Stimulated activated CD8-positive, alpha-beta memory T cell treated with anti-CD3 and anti-CD28 coated beads, Interleukin-4, amount 100 ng/mL, for 4 hours (primary cell): ENCODE measurements around the gene SPHK1.
"Not testable (repeated sequence)": the region's sequence is repeated elsewhere in the genome, so short reads cannot be mapped to it uniquely, and the experiment has no call there.

Experiments used
- DNase-seq, 2 donors: peaks; one replicate each; pipeline ENCODE4 v3.0.0-alpha.2; 2020; ENCODE audit warnings: low read depth in 2 of 2, low spot score in 1 of 2

The SPHK1 gene, protein sequence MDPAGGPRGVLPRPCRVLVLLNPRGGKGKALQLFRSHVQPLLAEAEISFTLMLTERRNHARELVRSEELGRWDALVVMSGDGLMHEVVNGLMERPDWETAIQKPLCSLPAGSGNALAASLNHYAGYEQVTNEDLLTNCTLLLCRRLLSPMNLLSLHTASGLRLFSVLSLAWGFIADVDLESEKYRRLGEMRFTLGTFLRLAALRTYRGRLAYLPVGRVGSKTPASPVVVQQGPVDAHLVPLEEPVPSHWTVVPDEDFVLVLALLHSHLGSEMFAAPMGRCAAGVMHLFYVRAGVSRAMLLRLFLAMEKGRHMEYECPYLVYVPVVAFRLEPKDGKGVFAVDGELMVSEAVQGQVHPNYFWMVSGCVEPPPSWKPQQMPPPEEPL

GRCh38 chr17:76384222-76384986 is at the start of gene SPHK1:
Gene SPHK1 (plus strand): TSS chr17:76384609. CDS start chr17:76385645, 1,036 bp downstream.
- peak; percentile 19 to 42 for DNase-seq

DNA sequence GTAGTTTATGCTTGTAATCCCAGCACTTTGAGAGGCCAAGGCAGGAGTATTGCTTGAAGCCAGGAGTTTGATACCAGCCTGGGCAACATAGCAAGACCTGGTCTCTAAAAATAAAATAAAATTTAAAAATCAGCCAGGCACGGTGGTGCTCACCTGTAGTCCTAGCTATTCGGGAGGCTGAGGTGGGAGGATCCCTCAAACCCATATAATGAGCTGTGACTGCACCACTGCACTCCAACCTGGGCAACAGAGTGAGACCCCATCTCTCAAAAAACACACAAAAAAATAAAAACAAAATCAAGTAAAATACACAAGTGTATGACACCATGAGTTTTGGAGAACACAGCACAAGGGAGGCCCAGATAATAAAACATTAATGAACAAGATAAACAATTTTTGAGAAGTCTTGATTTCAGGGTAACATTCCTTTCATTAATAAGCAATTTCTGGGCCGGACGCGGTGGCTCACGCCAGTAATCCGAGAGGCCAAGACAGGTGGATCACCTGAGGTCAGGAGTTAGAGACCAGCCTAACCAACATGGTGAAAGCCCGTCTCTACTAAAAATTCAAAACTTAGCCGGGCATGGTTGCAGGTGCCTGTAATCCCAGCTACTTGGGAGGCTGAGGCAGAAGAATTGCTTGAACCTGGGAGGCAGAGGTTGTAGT is 48.6 kb upstream of the SPHK1 start:
- DNase-seq, result no peak

DNA sequence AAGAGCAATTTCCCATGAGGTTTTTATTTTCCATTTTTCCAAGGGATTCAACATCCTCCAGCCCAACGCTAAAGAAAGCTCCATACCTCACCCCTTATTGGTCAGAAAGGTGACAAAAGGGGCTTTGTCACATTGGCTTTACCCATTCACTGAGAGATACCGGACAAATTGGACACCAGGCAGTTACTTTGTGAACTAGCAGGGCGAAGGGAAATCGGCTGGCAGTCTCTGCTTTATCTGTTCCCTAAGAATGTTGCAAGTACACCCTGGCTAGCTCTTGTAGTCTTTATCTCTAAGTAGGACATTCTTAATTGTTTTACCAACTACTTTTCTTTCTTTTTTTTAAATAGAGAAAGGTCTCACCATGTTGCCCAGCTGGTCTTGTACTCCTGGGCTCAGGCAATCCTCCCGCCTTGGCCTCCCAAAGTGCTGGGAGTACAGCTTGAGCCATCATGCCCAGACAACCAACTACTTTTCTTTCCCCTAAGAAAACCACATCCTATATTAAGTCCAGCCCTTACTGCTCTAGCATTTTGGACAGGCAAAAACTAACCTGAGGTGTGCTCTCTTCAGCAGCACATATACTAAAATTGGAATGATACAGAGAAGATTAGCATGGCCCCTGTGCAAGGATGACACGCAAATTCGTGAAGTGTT is 47.5 kb upstream of the SPHK1 start:
- no peak for DNase-seq

DNA sequence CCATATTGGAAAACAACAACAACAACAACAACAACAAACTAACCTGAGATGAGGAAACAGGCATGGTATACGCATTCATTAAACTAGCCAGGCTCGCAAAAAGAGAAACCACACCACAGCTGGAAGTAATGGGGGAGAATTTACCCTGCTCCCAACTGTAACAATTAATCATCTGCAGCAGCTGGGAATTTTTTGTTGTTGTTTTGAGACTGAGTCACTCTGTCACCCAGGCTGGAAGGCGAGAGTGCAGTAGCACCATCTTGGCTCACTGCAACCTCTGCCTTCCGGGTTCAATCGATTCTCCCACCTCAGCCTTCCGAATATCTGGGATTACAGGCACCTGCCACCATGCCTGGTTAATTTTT is 47.0 kb upstream of the SPHK1 start:
- no peak for DNase-seq

GRCh38 chr17:76341301-76341700 is 43.1 kb upstream of the SPHK1 start:
- no peak for DNase-seq

DNA sequence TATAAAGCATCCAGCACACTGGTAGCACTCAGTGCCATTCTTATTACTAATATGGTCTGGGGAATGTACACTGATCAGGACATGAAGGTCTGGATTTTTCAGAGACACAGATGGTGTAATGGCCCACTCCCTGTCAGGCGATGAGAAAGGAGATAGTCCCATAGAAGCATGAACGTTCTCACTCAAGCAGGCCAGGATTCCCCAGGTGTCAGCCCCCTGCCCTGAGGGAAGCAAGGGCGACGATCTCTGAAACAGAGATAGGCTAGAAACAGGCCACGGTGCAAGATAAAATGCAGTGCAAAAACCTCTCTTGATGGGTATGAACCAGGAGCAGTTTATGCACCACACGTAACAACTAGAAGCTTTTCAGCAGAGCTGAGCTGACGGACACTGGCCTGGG is 41.3 kb upstream of the SPHK1 start:
- no peak for DNase-seq

DNA sequence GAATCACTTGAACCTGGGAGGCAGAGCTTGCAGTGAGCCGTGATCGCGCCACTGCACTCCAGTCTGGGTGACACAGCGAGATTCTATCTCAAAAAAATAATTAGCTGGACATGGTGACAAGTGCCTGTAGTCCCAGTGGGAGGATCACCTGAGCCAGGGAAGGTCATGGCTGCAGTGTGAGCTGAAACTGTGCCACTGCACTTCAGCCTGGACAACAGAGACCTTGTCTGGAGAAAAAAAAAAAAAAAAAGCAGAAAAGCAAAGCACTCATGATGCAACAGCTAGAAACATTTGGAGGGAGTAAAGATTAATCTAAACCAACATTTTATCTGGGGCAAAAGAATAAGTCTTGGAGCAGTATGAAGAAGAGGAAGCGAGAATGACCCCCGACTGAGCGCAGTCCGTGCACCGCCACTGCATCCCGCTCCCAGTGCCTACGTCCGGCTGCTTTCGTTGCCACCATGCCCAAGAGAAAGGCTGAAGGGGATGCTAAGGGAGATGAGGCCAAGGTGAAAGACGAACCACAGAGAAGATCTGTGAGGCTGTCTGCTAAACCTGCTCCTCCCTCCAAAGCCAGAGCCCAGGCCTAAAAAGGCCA is 38.9 kb upstream of the SPHK1 start:
- DNase-seq, result no peak

GRCh38 chr17:76346936-76347335 is 37.5 kb upstream of the SPHK1 start:
- DNase-seq, result not testable (repeated sequence)

- DNase-seq, result no peak
Observed at GRCh38 chr17:76350463-76350862, 33.9 kb upstream of the SPHK1 start.

- no peak for DNase-seq
Observed at GRCh38 chr17:76351526-76352071, 32.8 kb upstream of the SPHK1 start.

DNA sequence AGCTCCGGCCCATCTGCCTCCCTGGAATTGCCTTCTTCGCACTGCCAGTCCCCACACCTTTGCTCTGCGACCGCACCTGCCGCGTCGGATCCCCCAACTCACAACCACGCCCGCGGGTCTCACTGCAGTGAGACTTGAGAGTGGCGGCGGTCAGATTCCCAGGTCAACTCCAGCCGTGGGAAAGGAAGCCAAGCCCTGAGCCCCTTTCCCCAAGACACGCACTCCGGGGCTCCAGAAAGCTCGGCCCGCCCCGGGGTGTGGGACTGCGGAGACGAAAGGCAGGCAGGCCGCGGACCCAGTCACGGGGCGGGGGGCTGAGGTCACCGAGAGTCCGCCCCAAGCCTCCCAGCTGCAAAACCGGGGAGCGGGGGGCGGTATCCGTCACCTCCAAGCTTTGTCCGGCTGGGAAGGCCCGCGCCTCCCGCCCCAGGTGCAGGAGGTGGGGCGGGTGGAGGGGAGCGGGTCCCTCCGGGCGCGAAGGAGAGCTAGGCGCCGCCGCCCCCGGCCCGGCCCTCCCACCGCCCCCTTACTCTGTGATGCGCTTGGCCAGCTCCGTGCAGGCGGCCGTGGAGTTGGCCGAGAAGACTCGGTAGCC is 31.3 kb upstream of the SPHK1 start:
- no peak for DNase-seq

GRCh38 chr17:76353599-76354316 is 30.7 kb upstream of the SPHK1 start, which contains the start of gene PRPSAP1:
Gene PRPSAP1 (minus strand): TSS chr17:76353916. CDS start chr17:76353703, 213 bp downstream.
- DNase-seq, result peak; percentile 58 to 59

DNA sequence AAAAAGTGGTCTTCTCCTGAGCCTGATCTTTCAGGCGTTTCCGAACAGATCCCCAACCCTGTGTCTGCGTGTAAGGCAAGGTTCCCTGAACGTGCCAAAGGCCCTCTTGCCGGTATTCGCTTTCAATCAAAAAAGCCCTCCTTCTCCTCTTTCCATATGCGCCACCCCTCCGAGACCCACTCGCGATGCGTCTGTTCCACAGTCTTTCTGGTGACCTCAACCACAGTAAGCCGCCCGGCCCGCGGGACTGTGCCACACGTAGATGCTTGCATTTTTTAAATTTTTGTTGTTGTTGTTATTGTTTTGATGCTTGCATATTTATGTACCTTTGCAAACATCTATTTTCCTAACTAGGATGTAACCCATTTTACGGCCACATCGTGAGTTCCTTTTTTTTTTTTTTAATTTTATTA is 30.1 kb upstream of the SPHK1 start:
- no peak for DNase-seq

DNA sequence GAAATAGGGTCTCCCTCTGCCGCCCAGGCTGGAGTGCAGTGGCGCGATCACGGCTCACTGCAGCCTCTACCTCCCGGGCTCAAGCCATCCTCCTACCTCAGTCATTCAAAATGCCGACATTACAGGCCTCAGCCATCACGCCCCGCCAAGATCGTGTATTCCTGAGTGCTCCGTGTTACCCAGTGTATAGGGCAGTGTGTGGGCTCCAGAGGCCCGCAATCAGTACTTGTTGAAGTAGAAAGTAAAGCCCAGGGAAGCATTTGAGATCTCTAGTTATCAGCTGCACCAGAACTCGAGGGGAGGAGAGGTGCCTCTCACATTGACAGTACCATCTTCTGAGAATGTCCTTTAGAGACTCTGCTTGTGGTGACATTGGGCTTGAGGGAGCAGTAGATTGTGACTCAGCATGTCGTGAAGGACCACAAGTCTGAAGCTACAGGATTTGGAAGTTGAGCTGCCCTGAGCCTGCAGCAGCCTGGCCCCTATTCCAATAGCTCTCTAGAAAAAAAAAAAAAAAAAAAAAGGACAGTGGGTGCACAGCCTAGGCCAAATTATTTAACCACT is 29.6 kb upstream of the SPHK1 start:
- no peak for DNase-seq

GRCh38 chr17:76356803-76357456 is 27.5 kb upstream of the SPHK1 start:
- DNase-seq, result no peak

DNA sequence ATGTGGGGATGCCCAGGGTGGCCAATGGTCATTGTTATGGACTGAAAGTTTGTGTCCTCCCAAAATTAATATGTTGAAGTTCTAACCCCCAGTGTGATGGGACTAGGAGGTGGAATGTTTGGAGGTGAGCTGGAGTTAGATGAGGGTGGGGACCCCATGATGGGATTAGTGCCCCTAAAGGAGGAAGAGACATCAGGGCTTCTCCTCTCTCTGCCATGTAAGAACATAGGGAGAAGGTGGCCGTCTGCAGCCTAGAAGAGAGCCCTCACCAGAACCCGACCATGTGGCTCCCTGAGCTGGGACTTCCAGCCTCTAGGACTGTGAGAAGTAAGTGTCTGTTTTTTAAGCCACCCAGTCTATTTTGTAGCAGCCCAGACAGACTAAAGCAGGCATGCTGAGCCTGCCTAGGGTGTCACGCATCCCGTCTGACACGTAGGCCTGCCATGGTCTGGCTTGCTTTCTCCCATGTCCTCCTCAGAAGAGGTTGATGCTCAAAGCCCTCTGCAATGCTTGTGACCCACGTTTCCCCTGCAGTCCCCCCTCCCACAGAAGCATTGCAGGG is 26.7 kb upstream of the SPHK1 start:
- DNase-seq, result no peak

GRCh38 chr17:76359375-76359774 is 25.0 kb upstream of the SPHK1 start:
- DNase-seq, result no peak

- not testable (repeated sequence) for DNase-seq
Observed at GRCh38 chr17:76359776-76360175, 24.6 kb upstream of the SPHK1 start.
